Measurements from ENCODE around the gene LRRC9.
"Not testable (repeated sequence)": the region's sequence is repeated elsewhere in the genome, so short reads cannot be mapped to it uniquely, and the experiment has no call there.

Gene LRRC9

GRCh38 chr14:59918824-59919569 is 947 bp upstream of the LRRC9 start:
- no peak for TF ChIP-seq JUND (IDR thresholded peaks at IDR 0.05; ENCODE audit: low read depth)
- peak; percentile 59 to 60 for DNase-seq (ENCODE audit: low read depth in 1 of 2, low spot score in 1 of 2)
- in situ Hi-C loops (cut with HindIII; ENCODE audit: low pct_unique_long_range_greater_than_20kb, low sequenced_read_pairs) = no loop called here

GRCh38 chr14:59920378-59920683 is 387 bp downstream of the LRRC9 start:
- DNase-seq (ENCODE audit: low read depth in 1 of 2, low spot score in 1 of 2) = no peak
- TF ChIP-seq JUND (IDR thresholded peaks at IDR 0.05; ENCODE audit: low read depth) = no peak
- in situ Hi-C loops (cut with HindIII; ENCODE audit: low pct_unique_long_range_greater_than_20kb, low sequenced_read_pairs) = no loop called here

GRCh38 chr14:59925797-59926196 is 5.9 kb downstream of the LRRC9 start:
- TF ChIP-seq JUND (IDR thresholded peaks at IDR 0.05; ENCODE audit: low read depth) = no peak
- in situ Hi-C loops (cut with HindIII; ENCODE audit: low pct_unique_long_range_greater_than_20kb, low sequenced_read_pairs) = no loop called here
- no peak for DNase-seq (ENCODE audit: low read depth in 1 of 2, low spot score in 1 of 2)

- in situ Hi-C loops (cut with HindIII; ENCODE audit: low pct_unique_long_range_greater_than_20kb, low sequenced_read_pairs) = no loop called here
- no peak for DNase-seq (ENCODE audit: low read depth in 1 of 2, low spot score in 1 of 2)
- no peak for TF ChIP-seq JUND (IDR thresholded peaks at IDR 0.05; ENCODE audit: low read depth)
These were observed 6.6 kb downstream of the LRRC9 start for GRCh38 chr14:59926534-59926933.

- DNase-seq (ENCODE audit: low read depth in 1 of 2, low spot score in 1 of 2) = no peak
- in situ Hi-C loops (cut with HindIII; ENCODE audit: low pct_unique_long_range_greater_than_20kb, low sequenced_read_pairs) = no loop called here
- TF ChIP-seq JUND (IDR thresholded peaks at IDR 0.05; ENCODE audit: low read depth) = no peak
These were observed 11.3 kb downstream of the LRRC9 start for GRCh38 chr14:59931237-59931636.

- in situ Hi-C loops (cut with HindIII; ENCODE audit: low pct_unique_long_range_greater_than_20kb, low sequenced_read_pairs) = no loop called here
- TF ChIP-seq JUND (IDR thresholded peaks at IDR 0.05; ENCODE audit: low read depth) = no peak
These were observed 16.2 kb downstream of the LRRC9 start for GRCh38 chr14:59936145-59936544.

GRCh38 chr14:59939828-59940227 is 19.9 kb downstream of the LRRC9 start:
- no peak for DNase-seq (ENCODE audit: low read depth in 1 of 2, low spot score in 1 of 2)
- no peak for TF ChIP-seq JUND (IDR thresholded peaks at IDR 0.05; ENCODE audit: low read depth)
- in situ Hi-C loops (cut with HindIII; ENCODE audit: low pct_unique_long_range_greater_than_20kb, low sequenced_read_pairs) = no loop called here

More at GRCh38 chr14:59936145-59936544, 16.2 kb downstream of the LRRC9 start:
- DNase-seq (ENCODE audit: low read depth in 1 of 2, low spot score in 1 of 2) = no peak

GRCh38 chr14:59942296-59942862 is 22.4 kb downstream of the LRRC9 start:
- in situ Hi-C loops (cut with HindIII; ENCODE audit: low pct_unique_long_range_greater_than_20kb, low sequenced_read_pairs); DNase-seq (ENCODE audit: low read depth in 1 of 2, low spot score in 1 of 2): not testable (repeated sequence)

- TF ChIP-seq JUND (IDR thresholded peaks at IDR 0.05; ENCODE audit: low read depth) = no peak
- in situ Hi-C loops (cut with HindIII; ENCODE audit: low pct_unique_long_range_greater_than_20kb, low sequenced_read_pairs) = no loop called here
- DNase-seq (ENCODE audit: low read depth in 1 of 2, low spot score in 1 of 2) = no peak
These were observed 25.0 kb downstream of the LRRC9 start for GRCh38 chr14:59944909-59945308.

- DNase-seq (ENCODE audit: low read depth in 1 of 2, low spot score in 1 of 2); in situ Hi-C loops (cut with HindIII; ENCODE audit: low pct_unique_long_range_greater_than_20kb, low sequenced_read_pairs): not testable (repeated sequence)
These were observed 32.2 kb downstream of the LRRC9 start for GRCh38 chr14:59952141-59952540.

- DNase-seq (ENCODE audit: low read depth in 1 of 2, low spot score in 1 of 2); in situ Hi-C loops (cut with HindIII; ENCODE audit: low pct_unique_long_range_greater_than_20kb, low sequenced_read_pairs): not testable (repeated sequence)
These were observed 37.9 kb downstream of the LRRC9 start for GRCh38 chr14:59957890-59958289.

- no peak for DNase-seq (ENCODE audit: low read depth in 1 of 2, low spot score in 1 of 2)
- in situ Hi-C loops (cut with HindIII; ENCODE audit: low pct_unique_long_range_greater_than_20kb, low sequenced_read_pairs) = no loop called here
These were observed 39.7 kb downstream of the LRRC9 start for GRCh38 chr14:59959668-59960067.

GRCh38 chr14:59961518-59962062 is 41.6 kb downstream of the LRRC9 start:
- TF ChIP-seq JUND (IDR thresholded peaks at IDR 0.05; ENCODE audit: low read depth) = no peak
- in situ Hi-C loops (cut with HindIII; ENCODE audit: low pct_unique_long_range_greater_than_20kb, low sequenced_read_pairs) = no loop called here
- no peak for DNase-seq (ENCODE audit: low read depth in 1 of 2, low spot score in 1 of 2)

More at GRCh38 chr14:59959668-59960067, 39.7 kb downstream of the LRRC9 start:
- no peak for TF ChIP-seq JUND (IDR thresholded peaks at IDR 0.05; ENCODE audit: low read depth)

All from T47D (cell line).